T-helper 17 cell (primary cell): ENCODE data around the gene SLC25A1. TPM values are rescaled to one million over a fixed set of nuclear protein-coding genes. Genes with fewer than 3 reads are reported as not detected.

Experiments used
- ATAC-seq: fragments of 150-1000 bp; cut with Tn5 transposase; 2 replicates; pipeline ENCODE4 v1.10.0; 2021; ENCODE audit warnings: mild to moderate bottlenecking, moderate library complexity
- DNase-seq, 3 donors: peaks; one replicate each; pipeline versions ENCODE4 v3.0.0 to v3.0.0-alpha.2; 2020 to 2021
- H3K9me3 ChIP-seq: one replicate; pipeline ENCODE4 v1.7.0; 2013; ENCODE audit warnings: low read length, mild to moderate bottlenecking; ENCODE audit not compliant: control insufficient read depth, poor library complexity, severe bottlenecking
- H3K27ac Mint-ChIP-seq: one replicate; pipeline ENCODE4 v1.8.0; 2022; ENCODE audit warnings: mild to moderate bottlenecking, moderate library complexity, mixed read lengths
- H3K27me3 Mint-ChIP-seq: one replicate; pipeline ENCODE4 v1.8.0; 2022; ENCODE audit warnings: mixed read lengths
- H3K36me3 Mint-ChIP-seq: one replicate; pipeline ENCODE4 v1.8.0; 2022; ENCODE audit warnings: low read depth, mixed read lengths
- H3K4me1 Mint-ChIP-seq: one replicate; pipeline ENCODE4 v1.8.0; 2022; ENCODE audit warnings: mild to moderate bottlenecking, mixed read lengths
- H3K4me3 Mint-ChIP-seq: one replicate; pipeline ENCODE4 v1.8.0; 2022; ENCODE audit warnings: mild to moderate bottlenecking, moderate library complexity, mixed read lengths
- total RNA-seq, 4 donors: library from RNA in 2 of 4; stranded (reverse) in 2 of 4; gene quantifications; one replicate each; pipeline ENCODE4 v1.2.3 and lab custom pipeline; 2022 to 2026

SLC25A1 gene
- total RNA-seq, 2 donors from 2014 or later: 18.4 to 21.3 TPM

DNA sequence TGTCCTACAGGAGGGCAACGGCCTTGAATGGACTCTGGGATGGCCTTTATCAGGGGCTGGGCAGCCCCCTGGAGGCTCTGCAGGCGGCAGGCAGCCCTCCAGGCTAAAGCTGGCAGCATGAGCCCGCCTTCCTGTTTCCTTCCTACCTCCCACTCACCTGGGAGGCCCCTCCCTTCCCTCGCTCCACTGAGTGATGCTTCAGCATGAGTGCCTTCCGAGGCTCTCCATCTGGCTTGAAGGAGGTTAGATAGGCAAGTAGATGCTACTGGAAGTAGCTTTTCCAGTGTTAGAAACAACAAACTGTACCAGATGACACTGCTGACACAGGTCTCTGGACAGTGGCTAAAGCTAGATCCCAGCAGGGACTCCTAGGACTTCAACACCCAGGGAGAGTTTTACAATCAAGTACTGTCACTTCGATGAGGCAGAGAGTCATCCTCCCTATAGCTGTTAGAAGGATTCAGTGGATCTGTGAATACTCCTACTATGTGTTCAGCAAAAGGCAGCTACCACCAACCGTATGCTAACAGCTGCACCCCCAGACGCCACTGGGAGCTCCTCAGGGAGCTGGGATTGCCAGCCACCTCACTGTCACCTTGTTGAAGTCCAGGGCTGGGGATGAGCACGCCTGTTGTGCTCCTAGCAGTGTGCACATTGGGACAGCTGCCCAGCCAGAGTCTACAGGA, 4.1 kb upstream of the SLC25A1 start:
- Mint-ChIP-seq H3K36me3 (no peaks in the 10 kb centered on the region), H3K4me1 (peaks cover 15% of the 10 kb centered on the region), H3K4me3 (no peak overlapping the region), H3K27ac (peak overlapping the region; percentile 81), H3K27me3 (no peaks in the 10 kb centered on the region)
- ATAC-seq (no peak), DNase-seq (no peak)
- H3K9me3 ChIP-seq: no peaks in the 10 kb centered on the region

DNA sequence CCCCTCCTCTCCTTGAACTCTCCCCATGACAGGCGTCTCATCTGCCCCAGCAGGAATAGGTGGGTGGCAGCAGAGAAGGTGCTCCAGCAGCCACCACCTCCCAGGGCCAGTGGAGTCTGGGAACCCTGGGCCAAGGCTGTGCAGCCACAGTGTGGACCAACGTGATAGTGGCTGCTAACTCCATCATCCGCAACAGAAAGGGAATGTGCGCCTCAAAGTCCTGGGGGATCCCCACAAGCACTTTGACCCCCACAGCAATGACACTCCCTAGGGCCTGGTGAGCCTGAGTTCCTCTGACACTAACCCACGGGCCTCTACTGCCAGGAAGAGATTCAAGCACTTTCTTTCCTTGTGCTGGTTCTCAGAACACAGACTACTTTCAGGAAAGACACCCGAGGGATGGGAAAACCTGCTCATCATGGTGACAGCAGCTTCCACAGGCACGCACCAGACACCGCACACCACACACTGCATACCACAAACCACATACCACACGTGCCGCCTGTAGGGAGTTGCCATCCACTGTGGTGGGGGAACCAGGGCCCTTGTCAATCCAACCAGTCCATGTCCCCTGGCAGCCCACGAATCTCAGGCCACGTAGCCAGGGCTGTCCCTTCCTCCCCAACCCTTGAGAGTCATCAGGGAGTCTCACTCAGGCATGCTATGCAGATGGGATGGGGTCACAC, 3.4 kb upstream of the SLC25A1 start:
- peaks cover 15% of the 10 kb centered on the region for H3K4me1 Mint-ChIP-seq
- no peak for DNase-seq
- no peaks in the 10 kb centered on the region for H3K36me3 Mint-ChIP-seq
- H3K9me3 ChIP-seq: no peaks in the 10 kb centered on the region
- H3K27me3 Mint-ChIP-seq: no peaks in the 10 kb centered on the region
- H3K4me3 Mint-ChIP-seq: no peak overlapping the region
- no peak for ATAC-seq
- peak overlapping the region; percentile 81 for H3K27ac Mint-ChIP-seq

DNA sequence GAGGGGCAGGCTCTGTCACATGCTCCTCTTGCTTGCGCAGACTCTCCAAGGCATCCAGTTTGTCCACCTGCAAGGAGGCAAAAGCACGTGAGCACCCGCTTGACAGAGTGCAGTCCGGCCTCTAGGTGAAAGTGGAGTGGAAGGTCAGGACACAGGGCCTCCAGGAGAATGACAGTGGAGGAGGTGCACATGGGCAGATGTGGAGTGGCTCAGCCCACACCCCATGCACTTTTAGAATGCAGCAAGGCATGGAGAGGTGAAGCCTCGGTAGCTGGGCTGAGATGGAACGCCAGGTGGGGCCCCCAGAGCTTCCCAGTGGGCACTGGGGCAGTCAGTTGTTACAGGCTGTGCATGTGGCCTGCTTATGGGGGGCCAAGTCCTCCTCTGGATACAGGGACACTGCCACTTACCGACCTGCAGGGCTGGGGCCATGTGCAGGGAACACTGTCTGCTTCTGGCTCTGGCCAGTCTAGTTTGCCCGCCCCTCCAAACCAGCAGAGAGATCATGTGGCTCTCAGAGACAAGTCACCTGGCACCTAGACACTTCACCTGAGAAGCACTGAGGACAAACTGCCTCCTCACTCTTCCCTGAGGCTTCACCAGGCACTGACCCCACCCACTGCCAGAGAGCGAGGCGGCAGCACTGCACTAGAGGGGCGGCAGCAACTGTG, 2.3 kb upstream of the SLC25A1 start:
- no peak for ATAC-seq
- no peaks in the 10 kb centered on the region for H3K9me3 ChIP-seq
- Mint-ChIP-seq H3K27me3 (no peaks in the 10 kb centered on the region), H3K4me1 (peaks cover 15% of the 10 kb centered on the region), H3K36me3 (no peaks in the 10 kb centered on the region), H3K27ac (peak overlapping the region; percentile 81), H3K4me3 (no peak overlapping the region)
- DNase-seq: no peak

DNA sequence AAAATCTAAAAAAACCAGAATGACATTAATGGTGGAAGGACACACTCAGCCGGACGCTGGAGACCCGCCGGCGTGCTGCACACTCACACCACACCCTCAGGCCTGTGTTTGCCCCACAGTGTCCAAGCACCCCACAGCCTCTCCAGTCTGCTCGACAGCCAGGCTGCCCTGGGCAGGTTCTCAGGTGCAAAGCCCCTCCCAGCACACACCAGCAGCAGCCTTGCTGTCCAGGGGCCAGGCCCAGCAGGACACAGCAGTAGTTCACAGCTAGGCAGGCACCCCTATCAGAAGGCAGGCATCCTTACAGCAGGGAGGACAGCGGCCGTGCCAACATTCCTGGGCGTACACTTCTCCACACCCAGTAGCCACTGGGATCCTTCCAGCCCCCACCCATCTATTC, 1.7 kb upstream of the SLC25A1 start:
- H3K4me3 Mint-ChIP-seq: no peak overlapping the region
- no peaks in the 10 kb centered on the region for H3K36me3 Mint-ChIP-seq
- no peaks in the 10 kb centered on the region for H3K27me3 Mint-ChIP-seq
- H3K27ac Mint-ChIP-seq: no peak overlapping the region
- DNase-seq: no peak
- no peaks in the 10 kb centered on the region for H3K9me3 ChIP-seq
- no peak for ATAC-seq
- H3K4me1 Mint-ChIP-seq: peaks cover 17% of the 10 kb centered on the region

GRCh38 chr22:19179497-19180048, 1.0 kb upstream of the SLC25A1 start:
- Mint-ChIP-seq H3K4me3 (peak overlapping the region; percentile 88), H3K27ac (peak overlapping the region; percentile 54), H3K27me3 (no peaks in the 10 kb centered on the region), H3K36me3 (no peaks in the 10 kb centered on the region), H3K4me1 (peaks cover 17% of the 10 kb centered on the region)
- peak; percentile 50 for ATAC-seq
- no peaks in the 10 kb centered on the region for H3K9me3 ChIP-seq
- no peak for DNase-seq

DNA sequence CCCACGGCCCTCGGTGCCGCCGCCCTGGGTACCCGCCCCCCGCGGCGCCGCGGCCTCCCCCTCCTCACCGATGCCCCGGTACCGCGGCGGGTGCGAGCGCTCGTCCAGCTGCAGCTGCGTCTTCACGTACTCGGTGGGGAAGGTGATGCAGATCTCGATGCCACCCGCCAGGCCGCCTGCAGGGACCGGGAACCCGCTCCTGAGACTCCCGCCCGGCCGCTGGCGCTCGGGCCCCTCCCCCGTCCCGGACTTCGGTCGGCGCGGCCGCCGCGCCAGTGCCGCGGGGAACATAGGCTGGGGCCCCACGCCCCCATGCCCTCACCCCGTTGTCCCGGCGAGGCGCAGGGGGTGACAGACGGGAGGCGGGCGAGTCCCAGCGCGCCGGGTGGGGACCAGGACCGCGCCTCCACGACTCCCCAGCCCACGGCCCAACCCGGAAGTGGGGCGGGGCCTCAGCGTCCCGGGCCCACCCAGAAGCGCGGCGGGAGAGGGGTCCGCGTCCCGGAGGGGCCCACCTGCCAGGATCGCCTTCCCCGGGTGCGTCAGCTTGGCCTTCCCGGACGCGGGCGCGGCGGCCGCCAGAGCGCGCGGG, 375 bp downstream of the SLC25A1 start:
- no peaks in the 10 kb centered on the region for H3K36me3 Mint-ChIP-seq
- H3K4me3 Mint-ChIP-seq: peak overlapping the region; percentile 76
- peak in 2 of 3 donors; percentile 64 for DNase-seq
- peaks cover 22% of the 10 kb centered on the region for H3K4me1 Mint-ChIP-seq
- no peaks in the 10 kb centered on the region for H3K9me3 ChIP-seq
- no peaks in the 10 kb centered on the region for H3K27me3 Mint-ChIP-seq
- peak; percentile 70 for ATAC-seq
- no peak overlapping the region for H3K27ac Mint-ChIP-seq

- no peaks in the 10 kb centered on the region for H3K36me3 Mint-ChIP-seq
- peak; percentile 1 for ATAC-seq
- no peak for DNase-seq
- peaks cover 26% of the 10 kb centered on the region for H3K4me1 Mint-ChIP-seq
- H3K9me3 ChIP-seq: no peaks in the 10 kb centered on the region
- H3K27me3 Mint-ChIP-seq: no peaks in the 10 kb centered on the region
- no peak overlapping the region for H3K27ac Mint-ChIP-seq
- H3K4me3 Mint-ChIP-seq: peak overlapping the region; percentile 76
These were observed 1.1 kb downstream of the SLC25A1 start for GRCh38 chr22:19177164-19178064.

- ATAC-seq: no peak
- no peak overlapping the region for H3K27ac Mint-ChIP-seq
- no peaks in the 10 kb centered on the region for H3K36me3 Mint-ChIP-seq
- DNase-seq: no peak
- no peaks in the 10 kb centered on the region for H3K27me3 Mint-ChIP-seq
- peaks cover 27% of the 10 kb centered on the region for H3K4me1 Mint-ChIP-seq
- H3K9me3 ChIP-seq: no peaks in the 10 kb centered on the region
- H3K4me3 Mint-ChIP-seq: peak overlapping the region; percentile 50
These were observed 1.8 kb downstream of the SLC25A1 start for GRCh38 chr22:19176732-19177131.

DNA sequence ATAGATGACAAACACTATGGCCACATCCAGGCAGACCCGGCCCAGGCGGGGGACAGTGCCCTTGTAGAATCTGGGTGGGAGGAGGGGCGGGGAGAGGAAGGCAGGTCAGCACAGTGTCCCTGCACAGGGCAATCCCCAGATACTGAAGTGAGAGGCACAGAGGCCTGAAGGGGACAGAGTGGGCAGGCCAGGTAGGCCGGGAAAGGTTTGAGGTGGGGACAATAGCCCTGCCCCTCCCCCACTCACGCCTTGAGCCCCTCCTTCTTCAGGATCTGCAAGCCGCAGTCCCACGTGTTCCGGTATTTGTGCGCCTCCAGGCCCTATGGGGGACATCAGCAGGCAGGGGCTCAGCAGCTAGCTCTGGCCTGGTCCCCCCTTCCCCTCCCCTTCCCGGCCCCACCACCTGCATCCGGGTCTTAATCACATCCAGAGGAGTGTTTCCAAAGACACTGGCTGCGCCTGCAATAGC, 2.3 kb downstream of the SLC25A1 start:
- H3K36me3 Mint-ChIP-seq: no peaks in the 10 kb centered on the region
- peaks cover 26% of the 10 kb centered on the region for H3K4me1 Mint-ChIP-seq
- peak overlapping the region; percentile 50 for H3K4me3 Mint-ChIP-seq
- H3K27ac Mint-ChIP-seq: no peak overlapping the region
- H3K9me3 ChIP-seq: no peaks in the 10 kb centered on the region
- DNase-seq: no peak
- no peak for ATAC-seq
- no peaks in the 10 kb centered on the region for H3K27me3 Mint-ChIP-seq

GRCh38 chr22:19175602-19176174, 2.8 kb downstream of the SLC25A1 start:
- Mint-ChIP-seq H3K27me3 (no peaks in the 10 kb centered on the region), H3K4me3 (peak overlapping the region; percentile 50)

GRCh38 chr22:19175026-19175601, 3.4 kb downstream of the SLC25A1 start:
- H3K9me3 ChIP-seq: no peaks in the 10 kb centered on the region
- Mint-ChIP-seq H3K27ac (no peak overlapping the region), H3K4me3 (no peak overlapping the region), H3K4me1 (peaks cover 34% of the 10 kb centered on the region), H3K36me3 (peaks cover 6% of the 10 kb centered on the region), H3K27me3 (peaks cover 6% of the 10 kb centered on the region)
- ATAC-seq: no peak
- DNase-seq: no peak

More at GRCh38 chr22:19175602-19176174, 2.8 kb downstream of the SLC25A1 start:
- peaks cover 29% of the 10 kb centered on the region for H3K4me1 Mint-ChIP-seq
- H3K27ac Mint-ChIP-seq: no peak overlapping the region
- no peak for DNase-seq
- ATAC-seq: no peak
- H3K9me3 ChIP-seq: no peaks in the 10 kb centered on the region
- H3K36me3 Mint-ChIP-seq: peaks cover 3% of the 10 kb centered on the region
